PC-3 (cell line): ENCODE results near the gene MINDY1. TPM values are rescaled to one million over a fixed set of nuclear protein-coding genes. Genes with fewer than 3 reads are reported as not detected.

Experiments used
- ATAC-seq: fragments of 200-7000 bp; cut with Tn5 transposase; 2 replicates; pipeline ENCODE4 v1.9.1; 2020; ENCODE audit warnings: mild to moderate bottlenecking, moderate library complexity
- BruUV-seq: library from RNA; stranded (reverse); fragments of 400-500 nt; replicated peaks from 2 replicates; lab custom pipeline; 2021; lab: Mats Ljungman, UMichigan
- CTCF ChIA-PET: fragments of 300-600 bp; sonication (Branson Sonifier 250); formaldehyde crosslinking; loops from one replicate; lab custom pipeline; 2022; ENCODE audit warnings: antibody characterized with exemption; lab: Charles Lee
- POLR2A ChIA-PET: fragments of 300-600 bp; sonication (Branson Sonifier 250); formaldehyde crosslinking; loops from one replicate; lab custom pipeline; 2022; ENCODE audit warnings: antibody characterized with exemption; ENCODE audit not compliant: unreplicated experiment; lab: Charles Lee
- DNase-seq: peaks from one replicate; pipeline ENCODE4 v3.0.0-alpha.2; 2015
- H2AFZ ChIP-seq: fragments of 300-600 bp; sonication (generic); 2 replicates; pipeline ENCODE4 v1.6.0; 2016; ENCODE audit warnings: antibody characterized with exemption, low read length
- H3F3A ChIP-seq: fragments of 300-600 bp; sonication (generic); one replicate; pipeline ENCODE4 v1.6.0; 2017; ENCODE audit warnings: antibody characterized with exemption, low read length, control low read depth, mild to moderate bottlenecking; ENCODE audit not compliant: unreplicated experiment
- H3K27ac ChIP-seq: fragments of 300-600 bp; sonication (generic); 2 replicates; pipeline ENCODE4 v1.5.1; 2016; ENCODE audit warnings: mild to moderate bottlenecking, low read length
- H3K27me3 ChIP-seq: fragments of 300-600 bp; sonication (generic); 2 replicates; pipeline ENCODE4 v1.6.1; 2016; ENCODE audit warnings: low read length, mixed read lengths
- H3K36me3 ChIP-seq: fragments of 300-600 bp; sonication (generic); 2 replicates; pipeline ENCODE4 v1.6.1; 2016; ENCODE audit warnings: low read depth, mixed run types, low read length, mixed read lengths
- H3K4me1 ChIP-seq: fragments of 300-600 bp; sonication (generic); 2 replicates; pipeline ENCODE4 v1.5.1; 2016; ENCODE audit warnings: low read length; ENCODE audit not compliant: insufficient read depth
- H3K4me2 ChIP-seq: fragments of 300-600 bp; sonication (generic); 2 replicates; pipeline ENCODE4 v1.6.0; 2016; ENCODE audit warnings: low read length
- H3K4me3 ChIP-seq: fragments of 300-600 bp; sonication (generic); 2 replicates; pipeline ENCODE4 v1.5.1; 2016; ENCODE audit warnings: mild to moderate bottlenecking, low read length, mixed read lengths
- H3K79me2 ChIP-seq: fragments of 300-600 bp; sonication (generic); 2 replicates; pipeline ENCODE4 v1.6.1; 2017; ENCODE audit warnings: low read length, mixed read lengths
- H3K9ac ChIP-seq: fragments of 300-600 bp; sonication (generic); 2 replicates; pipeline ENCODE4 v1.6.0; 2016; ENCODE audit warnings: mild to moderate bottlenecking, low read length
- H3K9me2 ChIP-seq: fragments of 300-600 bp; sonication (generic); replicated peaks from 2 replicates; pipeline ENCODE4 v1.6.1; 2016; ENCODE audit warnings: mixed run types, low read length, mixed read lengths
- H3K9me3 ChIP-seq: fragments of 300-600 bp; sonication (generic); 2 replicates; pipeline ENCODE4 v1.6.1; 2016; ENCODE audit warnings: low read length, mixed read lengths
- H4K20me1 ChIP-seq: fragments of 300-600 bp; sonication (generic); 2 replicates; pipeline ENCODE4 v1.6.1; 2016; ENCODE audit warnings: low read length, mixed read lengths
- EZH2 ChIP-seq: fragments of 300-600 bp; sonication (generic); IDR thresholded peaks from one replicate; pipeline ENCODE4 v1.6.1; 2017; ENCODE audit warnings: antibody characterized with exemption, mild to moderate bottlenecking, low read length; ENCODE audit not compliant: unreplicated experiment
- EZH2phosphoT487 ChIP-seq: fragments of 300-600 bp; sonication (generic); IDR thresholded peaks from 2 replicates; pipeline ENCODE4 v1.6.1; 2018; ENCODE audit warnings: mild to moderate bottlenecking, antibody characterized with exemption, low read length, borderline replicate concordance
- intact Hi-C: fragments of 100-400 bp; cut with micrococcal nuclease; formaldehyde crosslinking; loops from 2 replicates; pipeline ENCODE4 v1.9.0; 2023
- total RNA-seq: library from RNA; depleted of rRNA; stranded (reverse); fragments of >200 nt; gene quantifications from 2 replicates; pipeline ENCODE4 v1.2.3, GENCODE V29; 2014
- TF ChIP-seq, protein P1 (sequence below): fragments of 300-600 bp; sonication (generic); conservative IDR thresholded peaks from 2 replicates; pipeline ENCODE4 v1.5.1; 2017; ENCODE audit warnings: antibody characterized with exemption, low read depth, mild to moderate bottlenecking, low read length

The MINDY1 gene
- total RNA-seq, 1 experiment from 2014 or later = 6.3 TPM

DNA sequence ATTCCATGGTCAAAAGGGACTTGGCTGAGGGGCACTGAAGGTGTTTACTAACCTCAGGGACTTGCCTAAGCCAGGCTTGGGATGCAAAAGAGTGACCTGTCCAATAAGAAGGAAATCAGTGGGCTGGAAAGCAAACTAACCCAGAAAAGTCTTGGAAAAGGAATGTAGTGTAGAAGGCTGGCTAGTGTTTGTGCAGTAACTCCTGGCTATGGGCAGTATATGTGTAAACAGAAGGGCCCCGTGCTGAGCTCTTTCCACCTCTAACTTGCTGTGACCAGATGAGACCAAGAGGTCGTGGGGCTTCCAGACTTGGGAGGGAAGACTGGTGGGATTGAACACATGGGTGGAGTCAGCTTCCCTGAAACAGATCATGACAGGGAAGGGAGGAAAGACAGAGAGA lies 4.1 kb downstream of the MINDY1 start:
- Histone ChIP-seq H3K4me2 (no peak overlapping the region), H2AFZ (no peak overlapping the region), H3K4me1 (peaks cover 40% of the 10 kb centered on the region), H3K79me2 (no peaks in the 10 kb centered on the region), H4K20me1 (no peaks in the 10 kb centered on the region), H3K27me3 (no peaks in the 10 kb centered on the region), H3K4me3 (no peak overlapping the region), H3K9ac (no peak overlapping the region), H3K9me3 (no peaks in the 10 kb centered on the region), H3K36me3 (no peaks in the 10 kb centered on the region), H3K27ac (no peak overlapping the region), H3K9me2 (no peaks in the 10 kb centered on the region), H3F3A (peaks cover 3% of the 10 kb centered on the region)
- ChIA-PET POLR2A (no interaction called here), CTCF (no interaction called here)
- intact Hi-C loops = loop anchor here (10.0 kb wide), 1 partner anchor 378 kb away; the partner anchor contains the start of gene ENSA
- DNase-seq (no peak), ATAC-seq (no peak)
- TF ChIP-seq, protein P1, sequence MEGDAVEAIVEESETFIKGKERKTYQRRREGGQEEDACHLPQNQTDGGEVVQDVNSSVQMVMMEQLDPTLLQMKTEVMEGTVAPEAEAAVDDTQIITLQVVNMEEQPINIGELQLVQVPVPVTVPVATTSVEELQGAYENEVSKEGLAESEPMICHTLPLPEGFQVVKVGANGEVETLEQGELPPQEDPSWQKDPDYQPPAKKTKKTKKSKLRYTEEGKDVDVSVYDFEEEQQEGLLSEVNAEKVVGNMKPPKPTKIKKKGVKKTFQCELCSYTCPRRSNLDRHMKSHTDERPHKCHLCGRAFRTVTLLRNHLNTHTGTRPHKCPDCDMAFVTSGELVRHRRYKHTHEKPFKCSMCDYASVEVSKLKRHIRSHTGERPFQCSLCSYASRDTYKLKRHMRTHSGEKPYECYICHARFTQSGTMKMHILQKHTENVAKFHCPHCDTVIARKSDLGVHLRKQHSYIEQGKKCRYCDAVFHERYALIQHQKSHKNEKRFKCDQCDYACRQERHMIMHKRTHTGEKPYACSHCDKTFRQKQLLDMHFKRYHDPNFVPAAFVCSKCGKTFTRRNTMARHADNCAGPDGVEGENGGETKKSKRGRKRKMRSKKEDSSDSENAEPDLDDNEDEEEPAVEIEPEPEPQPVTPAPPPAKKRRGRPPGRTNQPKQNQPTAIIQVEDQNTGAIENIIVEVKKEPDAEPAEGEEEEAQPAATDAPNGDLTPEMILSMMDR = no peak
- TF ChIP-seq EZH2 (no peak), EZH2phosphoT487 (no peak)
- BruUV-seq = no TSS peak

DNA sequence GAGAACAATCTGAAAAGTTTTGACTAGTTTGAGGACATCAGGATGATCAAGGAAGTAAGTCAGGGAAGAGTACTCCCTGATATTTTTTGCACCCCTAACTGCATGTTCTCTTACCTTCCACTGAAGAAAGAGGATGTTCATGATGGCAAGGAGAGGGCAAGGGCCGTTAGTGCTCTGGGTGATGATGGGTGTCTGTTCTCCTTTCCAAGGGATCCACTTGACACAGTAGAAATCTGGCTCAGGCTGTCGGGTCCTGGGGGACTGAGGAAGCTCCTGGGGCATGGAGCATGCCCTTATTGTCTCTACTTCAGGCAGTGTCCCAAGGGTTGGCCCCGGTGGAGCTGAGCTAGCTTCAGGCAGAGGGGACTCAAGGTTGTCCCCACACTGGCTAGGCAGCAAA lies 4.7 kb downstream of the MINDY1 start:
- H3K9ac ChIP-seq = no peak overlapping the region
- H2AFZ ChIP-seq = no peak overlapping the region
- no peaks in the 10 kb centered on the region for H3K36me3 ChIP-seq
- no peaks in the 10 kb centered on the region for H3K9me3 ChIP-seq
- no peaks in the 10 kb centered on the region for H3K27me3 ChIP-seq
- peaks cover 35% of the 10 kb centered on the region for H3K4me1 ChIP-seq
- no peak overlapping the region for H3K27ac ChIP-seq
- no TSS peak for BruUV-seq
- H3K4me2 ChIP-seq = no peak overlapping the region
- intact Hi-C loops = loop anchor here (10.0 kb wide), 1 partner anchor 377 kb away; the partner anchor contains the start of gene ENSA
- no peak overlapping the region for H3K4me3 ChIP-seq
- H3K79me2 ChIP-seq = no peaks in the 10 kb centered on the region
- DNase-seq (no peak), ATAC-seq (no peak)
- no peaks in the 10 kb centered on the region for H3K9me2 ChIP-seq
- no peak for TF ChIP-seq EZH2phosphoT487
- TF ChIP-seq, protein P1 = no peak
- no peak for TF ChIP-seq EZH2
- H3F3A ChIP-seq = no peaks in the 10 kb centered on the region
- POLR2A ChIA-PET = interaction anchor here (0.6 kb wide), 1 partner anchor 11 kb away, joined by 4 read pairs; no protein-coding TSS in a partner anchor
- CTCF ChIA-PET = no interaction called here
- no peaks in the 10 kb centered on the region for H4K20me1 ChIP-seq

DNA sequence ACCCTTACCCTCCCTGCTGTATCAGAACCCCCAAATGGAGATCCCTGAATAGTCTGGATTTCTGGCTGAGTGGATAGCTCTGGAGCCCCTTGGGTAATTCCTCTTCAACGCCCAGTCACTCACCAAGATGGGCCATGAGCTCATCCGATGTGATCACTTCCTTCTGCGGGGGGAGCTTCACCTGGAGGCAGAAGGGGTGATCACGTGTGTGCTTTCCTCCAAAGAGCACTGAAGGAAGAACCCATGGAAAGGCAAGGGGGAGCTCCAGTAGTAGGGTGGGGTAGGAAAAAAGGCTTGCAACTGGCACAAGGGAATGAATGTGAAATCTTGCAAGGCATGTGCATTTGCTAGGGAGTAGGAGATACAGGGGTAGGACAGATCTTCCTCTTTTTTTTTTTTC lies 5.1 kb downstream of the MINDY1 start:
- Histone ChIP-seq H3K79me2 (no peaks in the 10 kb centered on the region), H3K4me1 (peaks cover 32% of the 10 kb centered on the region), H3K9ac (no peak overlapping the region), H4K20me1 (no peaks in the 10 kb centered on the region), H3K4me3 (no peak overlapping the region), H3K9me2 (no peaks in the 10 kb centered on the region), H3K27ac (no peak overlapping the region), H3F3A (no peaks in the 10 kb centered on the region), H2AFZ (no peak overlapping the region), H3K9me3 (no peaks in the 10 kb centered on the region), H3K27me3 (no peaks in the 10 kb centered on the region), H3K4me2 (no peak overlapping the region), H3K36me3 (no peaks in the 10 kb centered on the region)
- intact Hi-C loops = loop anchor here (10.0 kb wide), 1 partner anchor 377 kb away; the partner anchor contains the start of gene ENSA
- no TSS peak for BruUV-seq
- DNase-seq = peak; percentile 37
- TF ChIP-seq, protein P1 = no peak
- TF ChIP-seq EZH2phosphoT487 (no peak), EZH2 (no peak)
- CTCF ChIA-PET = no interaction called here
- POLR2A ChIA-PET = interaction anchor here (0.6 kb wide), 1 partner anchor 12 kb away, joined by 4 read pairs; no protein-coding TSS in a partner anchor
- no peak for ATAC-seq
